Activated CD8-positive, alpha-beta T cell treated with anti-CD3 and anti-CD28 coated beads for 36 hours (primary cell): ENCODE data around the gene GPR158. TPM values are rescaled to one million over a fixed set of nuclear protein-coding genes. Genes with fewer than 3 reads are reported as not detected.

ENCODE experiments used
- ATAC-seq: fragments of 200-7000 bp; cut with Tn5 transposase; one replicate; pipeline ENCODE4 v1.10.0; 2021; ENCODE audit warnings: mild to moderate bottlenecking, moderate library complexity
- CTCF ChIA-PET: fragments of 350-600 bp; sonication (Branson Sonifier 250); formaldehyde crosslinking; loops from one replicate; lab custom pipeline; 2021; ENCODE audit warnings: antibody characterized with exemption; lab: Charles Lee
- POLR2A ChIA-PET: fragments of 350-600 bp; sonication (Branson Sonifier 250); formaldehyde crosslinking; loops from one replicate; lab custom pipeline; 2021; ENCODE audit warnings: antibody characterized with exemption; lab: Charles Lee
- DNase-seq: peaks from one replicate; pipeline ENCODE4 v3.0.0-alpha.2; 2020
- H3K27ac Mint-ChIP-seq: one replicate; pipeline ENCODE4 v1.8.0; 2021; ENCODE audit warnings: mild to moderate bottlenecking, mixed read lengths
- H3K27me3 Mint-ChIP-seq: one replicate; pipeline ENCODE4 v1.8.0; 2021; ENCODE audit warnings: mixed read lengths
- H3K36me3 Mint-ChIP-seq: one replicate; pipeline ENCODE4 v1.8.0; 2021; ENCODE audit warnings: low read depth, mixed read lengths
- H3K4me1 Mint-ChIP-seq: one replicate; pipeline ENCODE4 v1.8.0; 2021; ENCODE audit warnings: low read depth, mixed read lengths
- H3K4me3 Mint-ChIP-seq: one replicate; pipeline ENCODE4 v1.8.0; 2021; ENCODE audit warnings: mild to moderate bottlenecking, moderate library complexity, mixed read lengths
- H3K9me3 Mint-ChIP-seq: one replicate; pipeline ENCODE4 v1.8.0; 2021; ENCODE audit warnings: mixed read lengths
- CTCF ChIP-seq: fragments of 200-600 bp; IDR thresholded peaks from one replicate; pipeline ENCODE4 v1.8.0; 2022; ENCODE audit warnings: antibody characterized with exemption, mild to moderate bottlenecking
- intact Hi-C: fragments of 100-400 bp; cut with micrococcal nuclease; formaldehyde crosslinking; loops from one replicate; pipeline ENCODE4 v1.10.0; 2022
- total RNA-seq, 2 experiments: library from RNA; stranded (reverse); gene quantifications; one replicate each; pipeline ENCODE4 v1.2.3, GENCODE V29; 2021

The GPR158 gene
- total RNA-seq, 2 experiments from 2014 or later, result not detected

DNA sequence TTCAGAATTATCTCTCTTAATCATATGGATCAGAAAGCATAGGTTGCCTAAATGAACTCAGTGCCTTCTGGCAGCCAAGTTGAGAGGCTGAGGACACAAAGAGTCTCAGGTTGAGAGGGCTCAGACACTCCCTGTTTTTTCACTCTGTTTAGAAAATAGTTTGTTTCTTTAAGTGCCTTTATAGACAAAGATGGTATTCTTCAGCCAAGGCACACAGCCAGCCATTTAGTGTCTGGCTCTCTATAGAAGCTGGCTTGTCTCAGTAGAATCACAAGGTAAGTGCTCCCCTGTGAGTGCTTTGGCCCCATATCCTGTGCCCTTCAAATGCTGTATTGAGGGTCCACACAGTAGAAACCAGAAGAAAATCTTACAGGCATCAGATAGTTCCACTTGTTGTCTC is 3.6 kb downstream of the GPR158 start:
- no peak for DNase-seq
- peaks cover 12% of the 10 kb centered on the region for H3K4me1 Mint-ChIP-seq
- peaks cover 1% of the 10 kb centered on the region for H3K36me3 Mint-ChIP-seq
- ATAC-seq, result no peak
- no peak overlapping the region for H3K4me3 Mint-ChIP-seq
- no peak for TF ChIP-seq CTCF
- ChIA-PET CTCF (no interaction called here), POLR2A (interaction anchor here (0.5 kb wide), 1 partner anchor 101 kb away, joined by 3 read pairs; no protein-coding TSS in a partner anchor)
- intact Hi-C loops, result no loop called here
- peaks cover 4% of the 10 kb centered on the region for H3K9me3 Mint-ChIP-seq
- H3K27ac Mint-ChIP-seq, result no peak overlapping the region
- H3K27me3 Mint-ChIP-seq, result peaks cover 38% of the 10 kb centered on the region

GRCh38 chr10:25180801-25181200 is 6.0 kb downstream of the GPR158 start:
- Mint-ChIP-seq H3K4me3 (no peak overlapping the region), H3K9me3 (no peaks in the 10 kb centered on the region), H3K27ac (no peak overlapping the region), H3K27me3 (peaks cover 21% of the 10 kb centered on the region), H3K4me1 (peaks cover 6% of the 10 kb centered on the region), H3K36me3 (no peaks in the 10 kb centered on the region)
- no peak for DNase-seq
- intact Hi-C loops, result no loop called here
- POLR2A ChIA-PET, result no interaction called here
- no peak for ATAC-seq
- TF ChIP-seq CTCF, result no peak
- CTCF ChIA-PET, result no interaction called here

GRCh38 chr10:25182636-25183035 is 7.8 kb downstream of the GPR158 start:
- H3K9me3 Mint-ChIP-seq, result no peaks in the 10 kb centered on the region
- no peaks in the 10 kb centered on the region for H3K4me1 Mint-ChIP-seq
- intact Hi-C loops, result no loop called here
- POLR2A ChIA-PET, result no interaction called here
- no peak for ATAC-seq
- CTCF ChIA-PET, result interaction anchor here (0.7 kb wide), 1 partner anchor 69 kb away, joined by 3 read pairs; no protein-coding TSS in a partner anchor
- H3K4me3 Mint-ChIP-seq, result no peak overlapping the region
- no peak overlapping the region for H3K27ac Mint-ChIP-seq
- no peak for TF ChIP-seq CTCF
- DNase-seq, result no peak
- H3K27me3 Mint-ChIP-seq, result peaks cover 12% of the 10 kb centered on the region
- H3K36me3 Mint-ChIP-seq, result no peaks in the 10 kb centered on the region

DNA sequence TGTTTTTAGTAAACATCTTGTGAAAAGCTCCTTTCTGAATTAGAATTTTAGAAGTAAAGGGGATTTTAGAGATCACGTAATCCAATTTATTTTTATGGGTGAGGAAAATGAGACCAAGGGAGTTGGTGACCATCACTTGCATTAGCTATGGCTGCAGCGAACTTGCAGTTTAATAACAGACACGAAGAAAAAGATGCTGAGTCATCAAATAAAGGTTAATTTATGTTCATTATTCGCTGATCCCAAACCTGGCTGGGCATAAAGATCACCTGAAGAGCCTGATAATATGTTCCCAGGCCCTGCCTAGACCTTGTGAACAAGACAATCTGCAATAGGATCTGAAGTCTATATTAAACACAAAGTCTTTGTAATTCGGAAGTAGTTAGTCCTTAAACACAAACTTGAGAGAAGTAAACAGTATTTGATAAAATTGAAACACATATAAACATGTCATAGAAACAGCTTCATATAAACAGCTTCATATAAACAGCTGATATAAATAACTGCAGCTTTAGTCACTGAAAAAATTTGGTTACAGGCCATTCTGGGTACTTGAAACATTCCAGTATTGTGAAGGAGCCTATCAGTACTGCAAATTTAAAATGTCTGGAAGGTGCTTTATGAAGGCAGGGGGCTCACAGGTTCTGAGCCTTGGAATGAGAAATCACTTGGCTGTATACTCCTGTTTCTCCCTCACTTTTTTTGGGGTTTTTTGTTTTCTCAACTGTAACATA is 16.5 kb downstream of the GPR158 start:
- H3K9me3 Mint-ChIP-seq, result peaks cover 5% of the 10 kb centered on the region
- no peaks in the 10 kb centered on the region for H3K4me1 Mint-ChIP-seq
- no peak overlapping the region for H3K27ac Mint-ChIP-seq
- H3K27me3 Mint-ChIP-seq, result peaks cover 4% of the 10 kb centered on the region
- intact Hi-C loops, result no loop called here
- ChIA-PET CTCF (no interaction called here), POLR2A (no interaction called here)
- DNase-seq, result no peak
- no peak for TF ChIP-seq CTCF
- H3K36me3 Mint-ChIP-seq, result no peaks in the 10 kb centered on the region
- no peak overlapping the region for H3K4me3 Mint-ChIP-seq
- no peak for ATAC-seq

GRCh38 chr10:25198151-25198550 is 23.4 kb downstream of the GPR158 start:
- Mint-ChIP-seq H3K27ac (no peak overlapping the region), H3K9me3 (no peaks in the 10 kb centered on the region), H3K4me3 (no peak overlapping the region), H3K4me1 (no peaks in the 10 kb centered on the region), H3K27me3 (peaks cover 3% of the 10 kb centered on the region), H3K36me3 (no peaks in the 10 kb centered on the region)
- ATAC-seq, result no peak
- intact Hi-C loops, result no loop called here
- DNase-seq, result no peak
- no peak for TF ChIP-seq CTCF
- ChIA-PET CTCF (no interaction called here), POLR2A (no interaction called here)
